Measurements from ENCODE around the gene PPP1R37.
"Not testable (repeated sequence)": the region's sequence is repeated elsewhere in the genome, so short reads cannot be mapped to it uniquely, and the experiment has no call there.

Gene PPP1R37

GRCh38 chr19:45118106-45118505 lies 25.1 kb downstream of the PPP1R37 start:
- DNase-seq, result no peak

- not testable (repeated sequence) for DNase-seq
Observed at GRCh38 chr19:45118591-45119355, 25.8 kb downstream of the PPP1R37 start.

GRCh38 chr19:45119582-45119981 lies 26.6 kb downstream of the PPP1R37 start:
- no peak for DNase-seq

GRCh38 chr19:45121827-45122345 lies 28.9 kb downstream of the PPP1R37 start:
- DNase-seq, result no peak

- no peak for DNase-seq
Observed at GRCh38 chr19:45122832-45123231, 29.9 kb downstream of the PPP1R37 start.

GRCh38 chr19:45123440-45123850 lies 30.5 kb downstream of the PPP1R37 start:
- DNase-seq, result no peak

- no peak for DNase-seq
Observed at GRCh38 chr19:45124021-45124420, 31.0 kb downstream of the PPP1R37 start.

GRCh38 chr19:45125360-45125759 lies 32.4 kb downstream of the PPP1R37 start:
- DNase-seq, result no peak

- peak; percentile 73 for DNase-seq
Observed at GRCh38 chr19:45125975-45126493, 33.1 kb downstream of the PPP1R37 start.

GRCh38 chr19:45126654-45127053 lies 33.7 kb downstream of the PPP1R37 start:
- no peak for DNase-seq

- no peak for DNase-seq
Observed at GRCh38 chr19:45128146-45128545, 35.2 kb downstream of the PPP1R37 start.

GRCh38 chr19:45128806-45129205 lies 35.8 kb downstream of the PPP1R37 start:
- DNase-seq, result no peak

GRCh38 chr19:45130236-45130635 lies 37.3 kb downstream of the PPP1R37 start:
- DNase-seq, result no peak

- DNase-seq, result no peak
Observed at GRCh38 chr19:45130888-45131615, 38.1 kb downstream of the PPP1R37 start.

- DNase-seq, result no peak
Observed at GRCh38 chr19:45133661-45134060, 40.7 kb downstream of the PPP1R37 start.

- no peak for DNase-seq
Observed at GRCh38 chr19:45135176-45135885, 42.4 kb downstream of the PPP1R37 start.

- DNase-seq, result no peak
Observed at GRCh38 chr19:45136507-45137178, 43.7 kb downstream of the PPP1R37 start.

GRCh38 chr19:45137179-45137761 lies 44.3 kb downstream of the PPP1R37 start:
- no peak for DNase-seq

- DNase-seq, result no peak
Observed at GRCh38 chr19:45138303-45138751, 45.3 kb downstream of the PPP1R37 start.

GRCh38 chr19:45139286-45140143 lies 46.5 kb downstream of the PPP1R37 start:
- DNase-seq, result no peak

GRCh38 chr19:45140144-45140503 lies 47.1 kb downstream of the PPP1R37 start:
- no peak for DNase-seq
